Choroid plexus epithelial cell (primary cell): ENCODE measurements around the gene VPS37D.
"Not testable (repeated sequence)": the region's sequence is repeated elsewhere in the genome, so short reads cannot be mapped to it uniquely, and the experiment has no call there.

Experiments
- DNase-seq: peaks from one replicate; pipeline ENCODE4 v3.0.0-alpha.2; 2010; ENCODE audit warnings: low read depth
- H3K4me3 ChIP-seq: 2 replicates; pipeline ENCODE4 v1.5.1; 2011; ENCODE audit warnings: low read depth, mild to moderate bottlenecking, control low read depth, low read length, moderate library complexity
- TF ChIP-seq, protein P1 (sequence below): conservative IDR thresholded peaks from 2 replicates; pipeline ENCODE4 v1.5.1; 2011; ENCODE audit warnings: low read depth, mild to moderate bottlenecking, control low read depth, inconsistent platforms, low read length, moderate library complexity

VPS37D gene

GRCh38 chr7:73671322-73671661 is 3.7 kb downstream of the VPS37D start:
- TF ChIP-seq, protein P1, sequence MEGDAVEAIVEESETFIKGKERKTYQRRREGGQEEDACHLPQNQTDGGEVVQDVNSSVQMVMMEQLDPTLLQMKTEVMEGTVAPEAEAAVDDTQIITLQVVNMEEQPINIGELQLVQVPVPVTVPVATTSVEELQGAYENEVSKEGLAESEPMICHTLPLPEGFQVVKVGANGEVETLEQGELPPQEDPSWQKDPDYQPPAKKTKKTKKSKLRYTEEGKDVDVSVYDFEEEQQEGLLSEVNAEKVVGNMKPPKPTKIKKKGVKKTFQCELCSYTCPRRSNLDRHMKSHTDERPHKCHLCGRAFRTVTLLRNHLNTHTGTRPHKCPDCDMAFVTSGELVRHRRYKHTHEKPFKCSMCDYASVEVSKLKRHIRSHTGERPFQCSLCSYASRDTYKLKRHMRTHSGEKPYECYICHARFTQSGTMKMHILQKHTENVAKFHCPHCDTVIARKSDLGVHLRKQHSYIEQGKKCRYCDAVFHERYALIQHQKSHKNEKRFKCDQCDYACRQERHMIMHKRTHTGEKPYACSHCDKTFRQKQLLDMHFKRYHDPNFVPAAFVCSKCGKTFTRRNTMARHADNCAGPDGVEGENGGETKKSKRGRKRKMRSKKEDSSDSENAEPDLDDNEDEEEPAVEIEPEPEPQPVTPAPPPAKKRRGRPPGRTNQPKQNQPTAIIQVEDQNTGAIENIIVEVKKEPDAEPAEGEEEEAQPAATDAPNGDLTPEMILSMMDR: no peak
- no peak for DNase-seq

DNA sequence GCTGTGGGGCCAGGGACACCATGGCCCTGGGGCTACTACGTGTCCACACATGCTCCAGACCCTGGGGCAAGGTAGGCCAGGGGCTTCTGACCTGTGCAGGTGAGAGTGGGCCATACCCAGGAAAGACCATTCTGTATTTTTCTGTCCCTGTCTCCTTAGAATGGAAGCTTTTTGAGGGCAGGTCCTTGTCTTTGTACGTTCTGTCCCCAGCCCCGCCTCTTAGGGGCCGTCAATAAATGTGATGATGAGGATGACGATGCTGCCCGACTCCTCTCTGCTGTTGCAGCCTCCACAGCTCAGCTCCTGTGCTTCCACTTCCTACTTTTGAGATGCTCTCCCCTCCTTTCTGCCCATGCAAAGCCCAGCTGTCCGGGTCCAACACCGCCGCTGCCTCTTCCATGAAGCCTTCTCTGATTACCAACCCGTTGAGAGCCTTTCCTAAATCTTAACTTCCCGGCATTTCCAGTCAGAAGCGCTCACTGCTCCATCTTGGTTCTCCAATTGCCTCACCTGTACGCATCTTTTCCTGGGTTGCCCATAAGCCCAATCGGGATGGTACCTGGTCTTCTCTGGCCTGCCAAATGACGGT is 4.3 kb downstream of the VPS37D start:
- no peak for DNase-seq
- TF ChIP-seq, protein P1: no peak
- no peak overlapping the region for H3K4me3 ChIP-seq

More at GRCh38 chr7:73671322-73671661, 3.7 kb downstream of the VPS37D start:
- H3K4me3 ChIP-seq: no peak overlapping the region

GRCh38 chr7:73674468-73675124 is 7.0 kb downstream of the VPS37D start:
- TF ChIP-seq, protein P1: no peak
- DNase-seq: no peak
- H3K4me3 ChIP-seq: no peak overlapping the region

GRCh38 chr7:73676062-73676461 is 8.4 kb downstream of the VPS37D start:
- not testable (repeated sequence) for DNase-seq, H3K4me3 ChIP-seq

DNA sequence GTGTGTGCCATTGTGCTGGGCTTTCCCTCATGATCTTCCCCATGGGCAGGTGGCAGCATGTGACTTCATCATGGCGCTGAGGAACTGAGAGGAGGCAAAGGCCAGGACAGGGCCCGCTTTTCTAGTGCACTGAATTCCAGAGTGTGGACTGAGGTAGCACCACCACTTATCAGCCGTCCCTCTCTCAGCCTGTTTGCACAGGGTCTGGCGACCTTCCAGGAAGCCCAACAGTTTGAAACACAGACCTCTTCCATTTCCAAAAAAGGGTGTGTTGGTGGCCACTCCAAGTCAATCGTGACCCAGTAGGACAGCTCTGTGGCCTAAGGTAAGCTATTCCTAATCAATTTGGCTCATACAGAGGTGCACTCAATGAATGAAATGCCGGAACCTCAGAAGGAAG is 11.2 kb downstream of the VPS37D start:
- TF ChIP-seq, protein P1: no peak
- no peak overlapping the region for H3K4me3 ChIP-seq
- DNase-seq: no peak

DNA sequence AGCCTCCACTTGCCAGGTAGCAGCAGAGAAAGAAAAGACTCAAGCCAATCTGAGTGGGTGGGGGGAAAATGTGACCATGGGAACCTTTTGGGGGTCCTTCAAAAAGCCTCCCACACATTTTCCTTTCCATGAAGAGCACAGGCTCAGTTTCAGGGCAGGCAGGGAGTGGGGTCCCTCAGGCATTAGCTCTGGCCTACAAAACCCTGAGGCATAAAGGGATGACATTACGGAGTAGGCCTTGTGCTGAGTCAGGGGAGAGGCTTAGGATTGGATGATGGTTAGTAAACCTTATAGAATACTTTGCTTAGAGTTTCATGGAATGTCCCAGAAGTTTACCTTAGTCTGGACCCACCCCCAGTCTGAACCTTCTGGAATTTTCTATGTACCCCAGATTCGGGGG is 12.1 kb downstream of the VPS37D start:
- no peak for DNase-seq
- no peak overlapping the region for H3K4me3 ChIP-seq
- TF ChIP-seq, protein P1: no peak

GRCh38 chr7:73680501-73680900 is 12.9 kb downstream of the VPS37D start:
- no peak overlapping the region for H3K4me3 ChIP-seq
- TF ChIP-seq, protein P1: no peak

More at GRCh38 chr7:73680501-73680900, 12.9 kb downstream of the VPS37D start:
- no peak for DNase-seq
